GM21717 (cell line): Measurements from ENCODE around the gene TAF11L4.
"Not testable (repeated sequence)": the region's sequence is repeated elsewhere in the genome, so short reads cannot be mapped to it uniquely, and the experiment has no call there.

Experiments used
- ATAC-seq: cut with Tn5 transposase; IDR thresholded peaks from one replicate; pipeline ENCODE4 v1.9.1; 2021; ENCODE audit warnings: mild to moderate bottlenecking, moderate library complexity; ENCODE audit not compliant: unreplicated experiment

The TAF11L4 gene

DNA sequence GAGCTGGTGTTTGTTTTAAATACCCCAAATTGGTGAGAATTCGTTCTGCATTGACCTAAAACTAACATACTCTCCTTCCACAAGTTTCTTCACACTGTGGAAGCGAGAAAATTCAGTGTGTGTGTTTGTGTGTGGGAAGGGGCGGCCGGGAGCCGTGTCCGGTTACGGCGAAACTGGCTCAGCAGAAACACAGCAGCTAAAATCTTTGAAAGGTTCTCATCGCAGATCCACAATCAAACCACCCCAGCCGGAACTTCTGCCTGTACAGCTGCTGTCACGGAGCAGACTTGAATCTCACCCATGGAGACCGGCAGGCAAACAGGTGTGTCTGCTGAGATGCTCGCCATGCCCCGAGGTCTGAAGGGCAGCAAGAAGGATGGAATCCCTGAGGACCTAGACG is at the start of gene TAF11L4:
Gene TAF11L4, plus strand, starts transcription at position 301 of the 400 bp plus-strand sequence.
- ATAC-seq = not testable (repeated sequence)

- ATAC-seq = not testable (repeated sequence)
These were observed 46.5 kb upstream of the TAF11L4 start for GRCh38 chr5:17475064-17475463.

DNA sequence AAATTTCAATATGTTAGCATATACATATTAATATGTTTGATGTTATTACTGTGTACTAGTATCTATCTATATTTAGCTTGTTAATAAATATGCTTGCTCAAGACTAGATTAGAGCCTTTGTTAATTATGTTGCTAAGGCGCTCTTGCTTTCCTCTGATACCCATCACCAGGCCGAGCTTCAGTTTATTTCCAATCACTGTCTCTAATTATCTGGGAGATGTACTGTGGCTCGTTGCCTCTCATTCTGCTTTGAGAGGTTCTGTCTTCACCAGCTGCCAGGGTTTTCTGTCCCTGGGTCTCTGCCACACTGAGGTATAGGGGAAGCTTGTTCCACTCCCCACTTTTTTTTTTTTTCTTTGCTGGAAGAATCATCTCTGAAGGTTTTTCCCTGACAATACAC is 44.6 kb upstream of the TAF11L4 start:
- ATAC-seq = no peak

GRCh38 chr5:17477573-17478265 is 43.9 kb upstream of the TAF11L4 start:
- ATAC-seq = no peak

- no peak for ATAC-seq
These were observed 40.2 kb upstream of the TAF11L4 start for GRCh38 chr5:17481378-17481777.

GRCh38 chr5:17482790-17483189 is 38.8 kb upstream of the TAF11L4 start:
- no peak for ATAC-seq

DNA sequence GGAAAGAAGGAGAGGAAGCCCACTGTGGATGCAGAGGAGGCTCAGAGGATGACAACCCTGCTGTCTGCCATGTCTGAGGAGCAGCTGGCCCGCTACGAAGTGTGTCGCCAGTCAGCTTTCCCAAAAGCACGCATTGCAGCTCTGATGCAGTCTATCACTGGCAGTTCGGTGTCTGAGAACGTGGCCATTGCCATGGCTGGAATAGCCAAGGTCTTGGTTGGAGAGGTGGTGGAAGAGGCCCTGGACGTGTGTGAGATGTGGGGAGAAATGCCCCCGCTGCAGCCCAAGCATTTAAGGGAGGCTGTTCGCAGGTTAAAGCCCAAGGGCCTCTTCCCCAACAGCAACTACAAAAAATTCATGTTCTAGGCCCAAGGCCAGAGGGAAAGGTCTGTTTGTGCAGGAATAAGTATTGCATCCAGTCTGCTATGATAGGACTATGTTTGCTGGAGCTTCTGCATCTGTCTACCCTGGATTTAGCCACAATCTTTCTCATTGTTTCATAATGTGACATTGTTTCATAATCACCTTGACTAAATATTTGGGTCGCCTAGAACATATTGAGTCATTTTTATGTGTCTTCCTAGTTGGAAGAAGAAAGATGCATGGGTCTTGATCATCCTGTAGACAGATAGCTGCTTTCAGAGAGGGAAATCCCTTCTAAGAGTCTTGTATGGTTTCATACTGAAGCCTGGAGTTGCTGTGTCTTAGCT is 35.0 kb upstream of the TAF11L4 start:
- not testable (repeated sequence) for ATAC-seq

DNA sequence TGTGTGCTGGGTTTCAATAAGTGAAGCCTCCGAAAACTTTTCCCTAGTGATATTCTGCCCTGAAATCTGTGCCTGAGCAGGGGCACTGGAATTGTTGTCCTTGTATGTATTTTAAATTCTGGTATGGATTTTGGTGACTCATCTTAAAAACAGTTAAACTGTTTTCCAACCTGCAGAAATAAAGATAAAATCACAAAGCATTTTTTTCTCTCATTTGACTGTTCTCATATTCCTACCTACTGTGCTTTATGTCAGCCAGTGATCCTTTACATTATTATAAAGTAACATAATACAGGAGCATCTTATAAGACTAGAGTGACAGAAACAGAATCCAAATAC is 34.5 kb upstream of the TAF11L4 start:
- ATAC-seq = no peak

DNA sequence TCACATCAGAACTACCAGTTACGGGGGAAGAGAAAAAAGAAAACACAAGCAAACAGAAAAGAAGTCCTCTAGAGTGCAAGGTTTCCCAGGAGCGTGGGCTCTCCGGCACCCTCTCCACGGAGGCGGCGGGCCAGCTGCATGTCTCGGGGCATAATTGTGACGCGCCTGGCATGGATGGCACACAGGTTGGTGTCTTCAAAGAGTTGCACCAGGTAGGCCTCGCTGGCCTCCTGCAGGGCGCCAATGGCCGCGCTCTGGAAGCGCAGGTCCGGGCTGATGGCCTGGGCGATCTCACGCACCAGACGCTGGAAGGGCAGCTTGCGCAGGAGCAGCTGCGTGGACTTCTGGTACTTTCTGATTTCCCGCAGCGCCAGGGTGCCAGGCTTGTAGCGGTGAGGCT is 30.3 kb upstream of the TAF11L4 start:
- ATAC-seq = not testable (repeated sequence)

GRCh38 chr5:17492770-17493169 is 28.8 kb upstream of the TAF11L4 start:
- ATAC-seq = no peak

DNA sequence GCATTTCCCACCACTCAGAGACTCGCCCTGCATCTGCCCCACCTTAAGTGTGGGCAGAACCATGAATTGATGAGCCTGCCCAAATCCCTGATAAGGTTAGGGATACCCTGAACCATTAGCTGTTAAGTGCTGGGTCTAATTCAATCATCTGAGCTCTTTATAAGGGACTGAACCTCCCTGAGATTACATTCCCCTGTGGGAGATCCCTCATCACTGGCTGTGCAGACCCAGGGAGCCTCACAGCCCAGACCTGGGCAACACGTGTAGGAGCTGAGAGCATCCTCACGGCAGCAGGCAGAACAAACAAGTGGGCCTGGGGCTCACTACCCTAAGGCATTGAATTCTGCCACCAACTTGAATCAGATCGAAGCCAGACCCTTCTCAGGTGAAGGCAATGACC is 24.2 kb upstream of the TAF11L4 start:
- no peak for ATAC-seq

GRCh38 chr5:17497931-17498330 is 23.7 kb upstream of the TAF11L4 start, which contains the start of gene TAF11L2:
TSS of gene TAF11L2 (plus strand) at chr5:17498231.
- ATAC-seq = not testable (repeated sequence)

DNA sequence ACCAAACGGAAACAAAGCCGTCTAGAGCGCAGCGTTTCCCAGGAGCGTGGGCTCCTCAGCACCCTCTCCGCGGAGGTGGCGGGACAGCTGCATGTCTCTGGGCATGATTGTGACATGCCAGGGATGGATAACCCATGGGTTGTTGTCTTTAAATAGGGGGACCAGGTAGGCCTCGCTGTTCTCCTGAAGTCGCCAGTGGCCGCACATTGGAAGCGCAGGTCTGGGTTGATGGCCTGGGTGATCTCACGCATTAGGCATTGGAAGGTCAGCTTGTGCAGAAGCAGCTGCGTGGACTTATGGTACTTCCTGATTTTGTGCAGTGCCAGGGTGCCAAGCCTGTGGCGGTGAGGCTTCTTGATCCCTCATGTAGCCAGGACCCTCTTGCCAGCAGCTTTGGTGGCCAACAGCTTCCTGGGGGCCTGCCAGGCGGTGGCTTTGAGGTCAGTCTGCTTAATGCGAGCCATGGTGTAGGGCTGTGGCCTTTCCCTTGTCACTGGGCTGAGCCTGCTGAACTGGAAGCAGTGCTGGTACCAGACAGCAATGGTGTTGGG is 9.8 kb upstream of the TAF11L4 start:
- ATAC-seq = no peak

GRCh38 chr5:17517526-17517925 is 4.1 kb upstream of the TAF11L4 start:
- ATAC-seq = not testable (repeated sequence)

GRCh38 chr5:17518067-17518466 is 3.5 kb upstream of the TAF11L4 start, which contains the start of gene TAF11L3:
TSS of gene TAF11L3 (plus strand) at chr5:17518367.
- ATAC-seq = not testable (repeated sequence)

GRCh38 chr5:17519508-17519907 is 2.1 kb upstream of the TAF11L4 start:
- ATAC-seq = not testable (repeated sequence)

DNA sequence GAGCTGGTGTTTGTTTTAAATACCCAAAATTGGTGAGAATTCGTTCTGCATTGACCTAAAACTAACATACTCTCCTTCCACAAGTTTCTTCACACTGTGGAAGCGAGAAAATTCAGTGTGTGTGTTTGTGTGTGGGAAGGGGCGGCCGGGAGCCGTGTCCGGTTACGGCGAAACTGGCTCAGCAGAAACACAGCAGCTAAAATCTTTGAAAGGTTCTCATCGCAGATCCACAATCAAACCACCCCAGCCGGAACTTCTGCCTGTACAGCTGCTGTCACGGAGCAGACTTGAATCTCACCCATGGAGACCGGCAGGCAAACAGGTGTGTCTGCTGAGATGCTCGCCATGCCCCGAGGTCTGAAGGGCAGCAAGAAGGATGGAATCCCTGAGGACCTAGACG is 3.3 kb downstream of the TAF11L4 start, which contains the start of gene TAF11L5:
Gene TAF11L5, plus strand, starts transcription at position 301 of the 400 bp plus-strand sequence.
- ATAC-seq = not testable (repeated sequence)

- not testable (repeated sequence) for ATAC-seq
These were observed 4.9 kb downstream of the TAF11L4 start for GRCh38 chr5:17526504-17526903.

DNA sequence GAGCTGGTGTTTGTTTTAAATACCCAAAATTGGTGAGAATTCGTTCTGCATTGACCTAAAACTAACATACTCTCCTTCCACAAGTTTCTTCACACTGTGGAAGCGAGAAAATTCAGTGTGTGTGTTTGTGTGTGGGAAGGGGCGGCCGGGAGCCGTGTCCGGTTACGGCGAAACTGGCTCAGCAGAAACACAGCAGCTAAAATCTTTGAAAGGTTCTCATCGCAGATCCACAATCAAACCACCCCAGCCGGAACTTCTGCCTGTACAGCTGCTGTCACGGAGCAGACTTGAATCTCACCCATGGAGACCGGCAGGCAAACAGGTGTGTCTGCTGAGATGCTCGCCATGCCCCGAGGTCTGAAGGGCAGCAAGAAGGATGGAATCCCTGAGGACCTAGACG is 6.8 kb downstream of the TAF11L4 start, which contains the start of gene TAF11L6:
Gene TAF11L6, plus strand, starts transcription at position 301 of the 400 bp plus-strand sequence.
- ATAC-seq = not testable (repeated sequence)
